Measurements from ENCODE around the gene TRAF7.

The TRAF7 gene

DNA sequence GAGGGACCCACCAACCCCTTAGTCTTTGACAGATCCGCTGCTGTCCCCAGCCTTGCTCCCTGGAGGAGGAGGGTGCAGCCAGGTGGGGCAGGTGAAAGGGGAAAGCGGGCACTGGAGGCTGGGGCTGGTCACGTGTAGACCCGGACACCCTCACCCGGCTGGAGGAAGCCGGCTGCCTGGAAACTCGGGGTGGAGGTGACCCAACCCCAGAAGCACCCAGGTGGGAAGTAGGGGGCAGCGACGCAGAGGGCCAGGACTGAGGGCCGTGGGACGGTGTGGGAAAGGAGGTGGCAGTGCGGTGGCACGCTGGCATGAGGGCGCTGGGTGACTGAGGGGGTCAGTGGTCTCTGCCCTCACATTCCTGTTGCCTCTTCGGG is 2.7 kb downstream of the TRAF7 start:
- no peak overlapping the region for H3K27ac Mint-ChIP-seq
- TF ChIP-seq, protein P1, sequence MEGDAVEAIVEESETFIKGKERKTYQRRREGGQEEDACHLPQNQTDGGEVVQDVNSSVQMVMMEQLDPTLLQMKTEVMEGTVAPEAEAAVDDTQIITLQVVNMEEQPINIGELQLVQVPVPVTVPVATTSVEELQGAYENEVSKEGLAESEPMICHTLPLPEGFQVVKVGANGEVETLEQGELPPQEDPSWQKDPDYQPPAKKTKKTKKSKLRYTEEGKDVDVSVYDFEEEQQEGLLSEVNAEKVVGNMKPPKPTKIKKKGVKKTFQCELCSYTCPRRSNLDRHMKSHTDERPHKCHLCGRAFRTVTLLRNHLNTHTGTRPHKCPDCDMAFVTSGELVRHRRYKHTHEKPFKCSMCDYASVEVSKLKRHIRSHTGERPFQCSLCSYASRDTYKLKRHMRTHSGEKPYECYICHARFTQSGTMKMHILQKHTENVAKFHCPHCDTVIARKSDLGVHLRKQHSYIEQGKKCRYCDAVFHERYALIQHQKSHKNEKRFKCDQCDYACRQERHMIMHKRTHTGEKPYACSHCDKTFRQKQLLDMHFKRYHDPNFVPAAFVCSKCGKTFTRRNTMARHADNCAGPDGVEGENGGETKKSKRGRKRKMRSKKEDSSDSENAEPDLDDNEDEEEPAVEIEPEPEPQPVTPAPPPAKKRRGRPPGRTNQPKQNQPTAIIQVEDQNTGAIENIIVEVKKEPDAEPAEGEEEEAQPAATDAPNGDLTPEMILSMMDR (IDR thresholded peaks at IDR 0.05) = no peak
- no peaks in the 10 kb centered on the region for H3K27me3 Mint-ChIP-seq (ENCODE audit: low read depth, poor library complexity)
- H3K4me3 Mint-ChIP-seq = no peak overlapping the region
- no peak for DNase-seq
- H3K36me3 Mint-ChIP-seq (ENCODE audit: low read depth) = no peaks in the 10 kb centered on the region
- H3K9me3 Mint-ChIP-seq = no peaks in the 10 kb centered on the region
- peaks cover 54% of the 10 kb centered on the region for H3K4me1 Mint-ChIP-seq

DNA sequence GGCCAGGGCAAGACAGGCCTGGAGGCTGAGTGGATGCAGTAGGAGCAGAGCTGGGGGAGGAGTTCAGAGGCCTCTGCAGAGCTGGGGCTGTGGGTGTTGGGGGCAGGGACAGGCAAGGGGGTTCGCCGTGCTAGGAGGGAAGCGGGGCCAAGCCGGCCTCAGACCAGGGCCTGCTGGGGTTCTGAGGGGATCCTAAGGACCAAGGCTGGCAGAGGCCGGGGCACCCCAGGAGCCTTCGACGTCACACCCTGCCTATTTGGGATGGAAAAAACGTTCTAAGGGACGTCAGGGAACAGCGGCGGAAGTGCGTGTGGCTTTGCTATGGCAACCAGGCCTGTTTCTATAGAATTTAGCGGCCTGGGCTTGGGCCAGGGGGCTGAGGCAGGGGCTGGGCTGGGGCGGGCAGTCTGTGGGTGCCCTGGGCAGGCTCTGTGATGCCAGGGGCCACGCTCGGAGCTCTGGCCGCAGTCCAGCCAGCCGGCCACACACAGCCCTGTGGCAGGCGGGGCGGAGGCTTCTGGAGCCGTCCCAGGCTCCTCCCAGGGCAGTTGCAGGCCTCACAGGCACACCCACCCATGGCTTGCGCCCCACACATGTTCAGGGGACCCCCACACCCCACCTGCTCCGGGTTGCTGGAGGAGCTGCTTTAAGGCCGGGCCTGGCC is 3.7 kb downstream of the TRAF7 start:
- no peak for DNase-seq
- no peaks in the 10 kb centered on the region for H3K27me3 Mint-ChIP-seq (ENCODE audit: low read depth, poor library complexity)
- no peaks in the 10 kb centered on the region for H3K9me3 Mint-ChIP-seq
- TF ChIP-seq, protein P1 (IDR thresholded peaks at IDR 0.05) = no peak
- H3K4me1 Mint-ChIP-seq = peaks cover 44% of the 10 kb centered on the region
- H3K36me3 Mint-ChIP-seq (ENCODE audit: low read depth) = peaks cover 7% of the 10 kb centered on the region
- H3K27ac Mint-ChIP-seq = no peak overlapping the region
- H3K4me3 Mint-ChIP-seq = no peak overlapping the region

GRCh38 chr16:2160915-2161551 is 5.5 kb downstream of the TRAF7 start:
- no peak for DNase-seq
- TF ChIP-seq, protein P1 (IDR thresholded peaks at IDR 0.05) = no peak
- Mint-ChIP-seq H3K36me3 (ENCODE audit: low read depth) (peaks cover 10% of the 10 kb centered on the region), H3K9me3 (no peaks in the 10 kb centered on the region), H3K27me3 (ENCODE audit: low read depth, poor library complexity) (no peaks in the 10 kb centered on the region), H3K27ac (no peak overlapping the region), H3K4me1 (peaks cover 37% of the 10 kb centered on the region), H3K4me3 (no peak overlapping the region)

DNA sequence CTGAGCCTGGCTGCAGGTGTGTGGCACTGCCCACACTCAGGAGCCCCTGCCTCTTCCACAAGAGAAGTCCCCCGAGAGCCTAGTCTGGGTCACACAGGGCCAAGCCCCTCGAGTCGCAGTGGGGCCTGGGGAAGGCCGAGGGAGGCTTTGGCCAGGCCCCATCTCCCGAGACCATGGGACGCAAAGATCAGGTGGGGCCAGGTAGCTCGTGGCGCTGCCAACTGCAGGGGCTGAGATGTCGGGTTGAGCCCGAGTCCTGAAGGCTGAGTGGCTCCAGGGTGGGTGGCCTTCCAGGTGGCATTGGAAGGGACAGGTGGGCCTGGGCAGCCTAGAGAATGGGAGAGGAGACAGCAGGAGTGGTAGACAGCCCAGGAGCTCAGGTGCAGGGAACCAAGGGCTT is 6.3 kb downstream of the TRAF7 start:
- TF ChIP-seq, protein P1 (IDR thresholded peaks at IDR 0.05) = no peak
- H3K4me1 Mint-ChIP-seq = peaks cover 28% of the 10 kb centered on the region
- no peaks in the 10 kb centered on the region for H3K9me3 Mint-ChIP-seq
- no peak for DNase-seq
- H3K4me3 Mint-ChIP-seq = no peak overlapping the region
- H3K27ac Mint-ChIP-seq = no peak overlapping the region
- H3K36me3 Mint-ChIP-seq (ENCODE audit: low read depth) = peaks cover 13% of the 10 kb centered on the region
- no peaks in the 10 kb centered on the region for H3K27me3 Mint-ChIP-seq (ENCODE audit: low read depth, poor library complexity)

GRCh38 chr16:2162676-2163118 is 7.1 kb downstream of the TRAF7 start:
- no peak for DNase-seq

More at GRCh38 chr16:2162676-2163118, 7.1 kb downstream of the TRAF7 start:
- Mint-ChIP-seq H3K9me3 (no peaks in the 10 kb centered on the region), H3K4me1 (peaks cover 21% of the 10 kb centered on the region), H3K27ac (no peak overlapping the region), H3K4me3 (no peak overlapping the region), H3K36me3 (ENCODE audit: low read depth) (peaks cover 13% of the 10 kb centered on the region), H3K27me3 (ENCODE audit: low read depth, poor library complexity) (no peaks in the 10 kb centered on the region)
- TF ChIP-seq, protein P1 (IDR thresholded peaks at IDR 0.05) = no peak

All from nephron progenitor cell (in vitro differentiated cells).